Coronary artery (tissue), 2 donors: ENCODE measurements around the gene PEPD.

Experiments used
- DNase-seq: peaks from one replicate; pipeline ENCODE4 v3.0.0-alpha.2; 2017; ENCODE audit warnings: low spot score
- H3K27ac ChIP-seq, 2 donors: fragments of 200-600 bp; sonication (generic); one replicate each; pipeline ENCODE4 v1.5.1; 2016 to 2019
- H3K4me3 ChIP-seq: fragments of 200-600 bp; sonication (generic); 2 replicates; pipeline ENCODE4 v1.5.1; 2016; ENCODE audit warnings: mild to moderate bottlenecking, moderate library complexity
- TF ChIP-seq, protein P1 (sequence below): fragments of 200-600 bp; sonication (generic); IDR thresholded peaks from one replicate; pipeline ENCODE4 v1.5.1; 2019; ENCODE audit warnings: antibody characterized with exemption

PEPD gene

DNA sequence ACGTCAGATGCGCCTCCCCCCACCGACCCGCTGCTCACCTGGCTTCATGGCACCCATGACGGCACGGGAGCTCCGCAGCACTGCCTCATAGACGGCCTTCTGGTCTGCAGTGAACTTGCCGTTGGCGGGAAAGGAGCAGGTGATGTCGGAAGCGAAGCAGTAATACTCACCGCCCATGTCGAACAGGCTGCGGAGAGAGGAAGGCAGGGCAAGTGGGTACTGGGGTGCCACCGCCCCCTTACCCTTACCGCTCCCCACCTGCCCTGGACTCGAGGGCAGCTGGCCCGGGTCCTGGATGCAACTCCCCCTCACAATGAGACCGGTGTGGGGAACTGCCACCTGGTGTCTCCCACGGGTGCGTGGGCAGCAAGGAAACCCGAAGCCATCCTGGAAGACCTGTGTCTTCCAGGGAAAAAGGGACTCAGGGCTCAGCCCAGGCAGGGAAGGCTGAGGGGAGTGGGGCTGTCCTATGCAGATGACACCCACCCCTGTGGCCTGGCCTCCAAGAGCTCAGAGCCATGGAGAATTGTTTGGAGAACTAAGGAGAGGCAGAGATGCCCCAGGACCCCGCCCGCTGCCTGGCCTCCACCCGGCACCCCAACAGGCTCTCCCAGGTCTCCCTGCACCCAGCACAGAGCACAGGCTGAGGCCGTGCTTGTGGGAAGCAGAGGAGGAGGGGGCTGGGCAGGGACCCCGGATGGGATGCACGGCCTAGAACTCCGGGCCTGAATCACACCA, 119.7 kb downstream of the PEPD start:
- TF ChIP-seq, protein P1, sequence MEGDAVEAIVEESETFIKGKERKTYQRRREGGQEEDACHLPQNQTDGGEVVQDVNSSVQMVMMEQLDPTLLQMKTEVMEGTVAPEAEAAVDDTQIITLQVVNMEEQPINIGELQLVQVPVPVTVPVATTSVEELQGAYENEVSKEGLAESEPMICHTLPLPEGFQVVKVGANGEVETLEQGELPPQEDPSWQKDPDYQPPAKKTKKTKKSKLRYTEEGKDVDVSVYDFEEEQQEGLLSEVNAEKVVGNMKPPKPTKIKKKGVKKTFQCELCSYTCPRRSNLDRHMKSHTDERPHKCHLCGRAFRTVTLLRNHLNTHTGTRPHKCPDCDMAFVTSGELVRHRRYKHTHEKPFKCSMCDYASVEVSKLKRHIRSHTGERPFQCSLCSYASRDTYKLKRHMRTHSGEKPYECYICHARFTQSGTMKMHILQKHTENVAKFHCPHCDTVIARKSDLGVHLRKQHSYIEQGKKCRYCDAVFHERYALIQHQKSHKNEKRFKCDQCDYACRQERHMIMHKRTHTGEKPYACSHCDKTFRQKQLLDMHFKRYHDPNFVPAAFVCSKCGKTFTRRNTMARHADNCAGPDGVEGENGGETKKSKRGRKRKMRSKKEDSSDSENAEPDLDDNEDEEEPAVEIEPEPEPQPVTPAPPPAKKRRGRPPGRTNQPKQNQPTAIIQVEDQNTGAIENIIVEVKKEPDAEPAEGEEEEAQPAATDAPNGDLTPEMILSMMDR: no peak
- no peak overlapping the region for H3K27ac ChIP-seq
- no peak for DNase-seq
- H3K4me3 ChIP-seq: no peak overlapping the region

DNA sequence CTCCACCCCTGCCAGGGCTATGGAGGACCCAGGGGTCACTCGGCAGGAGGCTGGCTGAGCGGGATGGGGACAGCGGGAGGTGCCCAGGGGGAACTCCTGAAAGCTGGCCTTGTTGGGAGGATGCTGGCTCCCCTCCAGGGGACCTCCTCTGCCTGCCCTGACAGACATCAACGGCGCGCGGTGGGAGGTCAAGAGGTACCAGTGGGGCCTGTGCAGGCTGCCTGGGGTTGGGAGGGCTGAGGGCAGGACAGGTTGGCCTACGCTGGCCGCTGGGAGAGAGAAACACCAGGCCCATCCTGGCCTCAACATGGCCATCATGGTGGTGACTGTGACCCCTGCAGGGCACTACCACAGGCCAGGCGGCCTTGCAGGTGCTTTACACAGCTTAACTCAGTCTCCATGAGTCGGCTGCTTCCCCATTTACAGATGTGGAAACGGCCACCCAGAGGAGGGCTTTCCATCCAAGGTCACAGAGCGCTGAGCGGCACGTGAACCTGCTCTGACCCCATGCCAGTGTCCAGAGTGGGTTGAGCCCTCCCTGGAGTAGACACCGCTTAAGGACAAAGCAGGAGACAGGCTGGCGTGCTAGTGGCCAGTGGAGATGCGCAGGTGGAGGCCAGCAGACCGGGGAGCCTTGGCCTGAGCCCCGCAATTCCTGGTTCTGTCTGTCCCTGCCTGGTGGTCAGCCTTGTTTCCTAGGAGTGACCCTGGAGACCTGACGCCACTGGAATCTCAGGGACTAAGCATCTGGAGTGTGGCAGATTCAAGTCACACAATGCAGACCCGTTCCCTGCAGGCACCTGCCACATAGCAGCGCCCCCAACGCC, 120.5 kb downstream of the PEPD start:
- Histone ChIP-seq H3K27ac (no peak overlapping the region), H3K4me3 (no peak overlapping the region)
- DNase-seq: no peak

DNA sequence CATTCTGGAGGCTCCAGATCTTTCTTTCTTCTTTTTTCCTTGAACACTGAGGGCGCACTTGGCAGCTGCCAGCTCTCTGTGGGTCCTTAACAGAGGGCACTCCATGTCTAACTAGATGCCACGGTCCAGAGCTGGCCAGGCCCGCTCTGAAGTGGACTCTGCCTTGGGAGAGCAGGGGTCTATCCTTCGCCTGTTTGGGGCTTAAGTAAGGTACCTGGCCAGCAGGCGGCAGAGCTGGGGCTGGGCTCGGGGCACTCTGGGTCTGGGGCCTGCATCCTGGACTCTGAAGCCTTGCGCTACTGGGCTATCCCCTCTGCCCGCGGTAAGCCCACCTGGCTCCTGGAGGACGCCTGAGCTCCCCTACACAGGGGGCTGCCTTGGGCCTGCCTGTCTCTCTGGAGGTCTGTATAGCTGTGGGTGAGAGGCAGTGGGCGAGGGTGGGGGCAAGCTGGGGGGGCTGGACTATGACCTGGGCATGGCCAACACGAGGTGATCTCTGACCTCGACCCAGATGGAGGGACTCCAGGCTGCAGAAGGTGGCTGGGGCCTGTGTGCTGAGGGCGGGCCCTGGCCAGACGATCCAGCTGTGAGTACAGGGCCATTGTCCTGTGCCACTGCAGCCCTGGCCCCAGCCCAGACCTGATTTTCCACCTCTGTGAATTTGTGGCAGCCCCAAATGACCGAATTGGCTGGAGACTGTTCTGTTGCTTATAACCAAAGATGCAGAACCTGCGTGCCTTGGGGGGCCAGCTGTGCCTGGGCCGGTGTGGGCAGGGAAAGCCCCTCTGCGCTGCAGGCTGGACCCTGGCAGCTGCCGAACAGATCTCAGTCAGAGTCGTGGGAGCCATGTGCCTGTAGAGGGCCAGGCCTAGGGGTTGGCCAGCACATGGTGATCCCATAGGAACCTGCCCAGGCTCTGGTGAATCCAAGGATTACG, 121.6 kb downstream of the PEPD start:
- no peak for DNase-seq
- TF ChIP-seq, protein P1: no peak
- Histone ChIP-seq H3K27ac (no peak overlapping the region), H3K4me3 (no peak overlapping the region)

More for the DNA sequence above, 120.5 kb downstream of the PEPD start:
- TF ChIP-seq, protein P1: no peak

DNA sequence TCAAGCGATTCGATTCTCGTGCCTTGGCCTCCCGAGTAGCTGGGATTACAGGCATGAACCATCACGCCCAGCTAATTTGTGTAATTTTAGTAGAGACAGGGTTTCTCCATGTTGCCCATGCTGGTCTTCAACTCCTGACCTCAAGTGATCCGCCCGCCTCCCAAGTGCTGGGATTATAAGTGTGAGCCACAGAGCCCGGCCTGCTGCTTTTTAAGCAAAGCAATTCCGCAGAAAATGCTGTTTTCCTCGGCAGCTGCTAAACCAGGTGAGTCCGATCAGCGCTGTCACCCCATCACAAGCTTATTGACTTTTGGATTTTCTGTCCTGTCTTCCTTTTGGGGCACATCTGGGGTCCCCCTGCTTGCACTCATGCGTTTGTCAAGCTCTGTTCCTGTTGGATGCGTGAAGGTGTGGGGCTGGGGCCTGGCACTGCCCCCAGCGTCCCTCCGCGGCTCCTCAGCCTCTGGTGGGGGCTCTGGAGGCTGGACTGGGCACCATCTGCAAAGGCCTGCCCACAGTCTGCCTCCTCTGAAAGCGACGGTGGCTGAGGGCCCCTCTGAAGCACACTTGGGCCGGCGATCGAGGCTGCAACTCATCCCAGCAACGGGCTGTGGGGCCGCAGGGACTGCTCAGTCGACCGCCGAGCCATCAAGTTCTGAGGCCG, 122.4 kb downstream of the PEPD start:
- no peak overlapping the region for H3K27ac ChIP-seq
- no peak overlapping the region for H3K4me3 ChIP-seq
- no peak for DNase-seq
- TF ChIP-seq, protein P1: no peak

DNA sequence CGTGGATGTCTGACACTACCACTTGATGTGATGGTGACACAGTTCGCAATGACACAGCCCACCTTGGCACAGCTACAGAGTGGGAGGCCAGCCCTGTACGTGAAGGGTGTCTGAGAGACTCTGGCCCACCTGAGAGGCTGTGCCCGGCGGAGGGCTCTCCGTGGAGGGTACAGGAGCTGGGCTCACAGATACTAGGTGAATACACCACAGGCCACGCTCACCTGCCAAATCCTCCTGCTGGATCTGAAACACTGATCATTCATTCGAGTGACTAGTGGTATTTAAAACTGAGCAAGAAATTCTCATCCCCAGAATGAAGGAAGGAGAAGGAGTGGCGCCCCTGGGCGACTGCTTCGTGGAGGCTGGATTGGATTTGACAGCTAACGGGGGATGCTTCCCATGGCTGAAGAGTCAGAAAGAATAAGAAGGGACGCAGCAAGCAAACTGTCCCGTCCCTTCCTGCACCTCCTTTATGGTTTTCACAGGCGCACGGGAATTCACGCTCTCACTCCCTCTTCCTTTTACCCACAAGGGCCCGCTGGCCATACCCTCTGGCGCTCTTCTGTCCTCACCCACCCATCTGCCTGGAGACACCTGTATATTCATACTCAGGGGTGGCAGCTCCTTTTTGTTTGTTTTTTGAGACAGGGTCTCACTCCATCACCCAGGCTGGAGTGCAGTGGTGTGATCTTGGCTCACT, 123.1 kb downstream of the PEPD start:
- no peak for DNase-seq
- TF ChIP-seq, protein P1: no peak
- no peak overlapping the region for H3K4me3 ChIP-seq
- H3K27ac ChIP-seq: no peak overlapping the region
